Epidermal melanocyte (primary cell): Measurements from ENCODE around the gene PLCB3.

Experiments
- DNase-seq: peaks from one replicate; pipeline ENCODE4 v3.0.0; 2011; ENCODE audit warnings: low spot score; ENCODE audit not compliant: insufficient read length

The PLCB3 gene

GRCh38 chr11:64285885-64286800 lies 34.8 kb downstream of the PLCB3 start:
- no peak for DNase-seq

GRCh38 chr11:64286801-64287159 lies 35.5 kb downstream of the PLCB3 start:
- no peak for DNase-seq

- no peak for DNase-seq
Measured at GRCh38 chr11:64287676-64288352, 36.5 kb downstream of the PLCB3 start.

GRCh38 chr11:64288353-64288750 lies 37.0 kb downstream of the PLCB3 start:
- DNase-seq = no peak

GRCh38 chr11:64289002-64289564 lies 37.8 kb downstream of the PLCB3 start:
- DNase-seq = no peak

- DNase-seq = no peak
Measured at GRCh38 chr11:64290352-64291261, 39.3 kb downstream of the PLCB3 start.

- no peak for DNase-seq
Measured at GRCh38 chr11:64291262-64291751, 40.0 kb downstream of the PLCB3 start, which contains the start of gene KCNK4. KCNK4 (plus strand) TSS chr11:64291302; CDS start chr11:64293019, 1,717 bp downstream.

GRCh38 chr11:64291752-64292459 lies 40.6 kb downstream of the PLCB3 start:
- no peak for DNase-seq

- no peak for DNase-seq
Measured at GRCh38 chr11:64292460-64293254, 41.3 kb downstream of the PLCB3 start.

GRCh38 chr11:64294774-64295173 lies 43.4 kb downstream of the PLCB3 start:
- peak; percentile 78 for DNase-seq

GRCh38 chr11:64295760-64296159 lies 44.4 kb downstream of the PLCB3 start:
- no peak for DNase-seq

GRCh38 chr11:64296236-64296635 lies 44.9 kb downstream of the PLCB3 start:
- DNase-seq = no peak

- no peak for DNase-seq
Measured at GRCh38 chr11:64296830-64297698, 45.7 kb downstream of the PLCB3 start.

- DNase-seq = no peak
Measured at GRCh38 chr11:64297699-64298358, 46.5 kb downstream of the PLCB3 start.

GRCh38 chr11:64298966-64299846 lies 47.9 kb downstream of the PLCB3 start:
- peak; percentile 52 for DNase-seq

- no peak for DNase-seq
Measured at GRCh38 chr11:64299847-64300648, 48.7 kb downstream of the PLCB3 start, which contains the start of gene CATSPERZ. CATSPERZ (plus strand) TSS chr11:64300358; CDS start chr11:64300411, 53 bp downstream.
